Adrenal gland (tissue), 5 donors: ENCODE results near the gene FAM174C.

Experiments used
- CTCF ChIP-seq, 6 experiments: fragments of 450-650 bp in 4 of 6; fragments of 200-600 bp in 2 of 6; sonication (generic) in 1 of 6; IDR thresholded peaks; 1 replicate in 5 of 6; 2 replicates in 1 of 6; pipeline versions ENCODE4 v1.5.1 to v1.8.0; 2016 to 2021; ENCODE audit warnings: antibody characterized with exemption in 6 of 6, mild to moderate bottlenecking in 2 of 6, moderate library complexity in 1 of 6
- POLR2A ChIP-seq, 2 donors: fragments of 450-650 bp; IDR thresholded peaks; one replicate each; pipeline ENCODE4 v1.6.1; 2017; ENCODE audit warnings: antibody characterized with exemption in 2 of 2, mild to moderate bottlenecking in 2 of 2, moderate library complexity in 1 of 2
- donor health status: DM: no; HTN: no; CAD: no.

- TF ChIP-seq CTCF (IDR thresholded peaks at IDR 0.05) (no peak), POLR2A (IDR thresholded peaks at IDR 0.05) (no peak)
These were observed 30.5 kb upstream of the FAM174C start for GRCh38 chr19:1244693-1245451.
